Heart left ventricle (tissue), 16 donors: Measurements from ENCODE around the gene FBXL7. TPM values are rescaled to one million over a fixed set of nuclear protein-coding genes. Genes with fewer than 3 reads are reported as not detected.

Experiments
- ATAC-seq, 4 donors: fragments of 200-7000 bp; cut with Tn5 transposase; one replicate each; pipeline ENCODE4 v1.9.1; 2020 to 2022; ENCODE audit warnings: moderate library complexity in 4 of 4, mild to moderate bottlenecking in 3 of 4, moderate number of reproducible peaks in 1 of 4
- DNase-seq, 5 donors: peaks; one replicate each; pipeline ENCODE4 v3.0.0-alpha.2; 2020
- H3K27ac ChIP-seq, 12 donors: fragments of 200-600 bp; sonication (generic) in 4 of 12; one replicate each; pipeline versions ENCODE4 v1.5.0 to v1.8.0; 2016 to 2022; ENCODE audit warnings: mild to moderate bottlenecking in 2 of 12
- H3K27me3 ChIP-seq, 9 donors: fragments of 200-600 bp; sonication (generic) in 2 of 9; one replicate each; pipeline versions ENCODE4 v1.5.1 to v1.8.0; 2016 to 2022; ENCODE audit warnings: mild to moderate bottlenecking in 3 of 9
- H3K36me3 ChIP-seq, 9 donors: fragments of 200-600 bp; sonication (generic) in 2 of 9; one replicate each; pipeline versions ENCODE4 v1.5.0 to v1.8.0; 2018 to 2022; ENCODE audit warnings: mild to moderate bottlenecking in 2 of 9
- H3K4me1 ChIP-seq, 12 donors: fragments of 200-600 bp; sonication (generic) in 4 of 12; one replicate each; pipeline versions ENCODE4 v1.5.0 to v1.8.0; 2016 to 2022; ENCODE audit warnings: mild to moderate bottlenecking in 3 of 12
- H3K4me3 ChIP-seq, 12 donors: fragments of 200-600 bp; sonication (generic) in 4 of 12; one replicate each; pipeline versions ENCODE4 v1.5.0 to v1.8.0; 2017 to 2022; ENCODE audit warnings: mild to moderate bottlenecking in 9 of 12, moderate library complexity in 4 of 12
- H3K9me3 ChIP-seq, 12 donors: fragments of 200-600 bp; sonication (generic) in 4 of 12; one replicate each; pipeline versions ENCODE4 v1.5.0 to v1.8.0; 2016 to 2022; ENCODE audit warnings: mild to moderate bottlenecking in 1 of 12
- CTCF ChIP-seq, 12 donors: fragments of 200-600 bp; sonication (generic) in 4 of 12; IDR thresholded peaks; one replicate each; pipeline versions ENCODE4 v1.5.0 to v1.8.0; 2018 to 2022; ENCODE audit warnings: antibody characterized with exemption in 12 of 12, mild to moderate bottlenecking in 5 of 12
- POLR2A ChIP-seq, 2 donors: fragments of 450-650 bp; IDR thresholded peaks; one replicate each; pipeline ENCODE4 v1.6.1; 2017; ENCODE audit warnings: antibody characterized with exemption in 2 of 2, mild to moderate bottlenecking in 2 of 2, moderate library complexity in 2 of 2
- WGBS, 4 donors: extraction: QIAGEN DNeasy Blood & Tissue Kit in 2 of 4; methylation state at CpG; one replicate each; pipeline versions ENCODE4 v1.1.5 to v1.1.7; 2013 to 2018; 5-methylcytosine and 5-hydroxymethylcytosine counted together
- intact Hi-C, 10 donors: fragments of 100-400 bp; cut with DNase I; formaldehyde crosslinking; loops; one replicate each; pipeline versions ENCODE4 v1.11.1 to v1.14.2; 2022
- polyA plus RNA-seq, 2 donors: library from polyadenylated mRNA; stranded (reverse); fragments of 200-250 nt; gene quantifications; one replicate each; pipeline ENCODE4 v1.2.3, GENCODE V29; 2013
- total RNA-seq, 9 donors: library from RNA; depleted of rRNA in 2 of 9; stranded (reverse); fragments of >200 nt in 2 of 9; fragmentation: NEBNext Ultra II Directional in 3 of 9; extraction: Animal tissue kit (Norgen Biotek cat#: 25700) in 3 of 9; gene quantifications; one replicate each; pipeline versions ENCODE4 v1.1.0 to v1.2.4, GENCODE V29; 2016 to 2023
- donor health status: ischemic (EF 13 %, LVEDD 7.1; RV severe dilation, severe dysfunction).
- donor health status: healthy with polysubstance abuse.
- donor health status: DM: no; HTN: yes; CAD: no.
- donor health status: DM: no; HTN: no; CAD: no.
- donor health status: ischemic (EF 25% LVEDD 6.9; RV normal size, moderate dysfunction).
- donor health status: ischemic (EF 25% LVEDD 5.7; RV mildly dilated, moderate dysfunction).
- donor health status: healthy.
- donor health status: DM: yes; HTN: yes; CAD: no.
- donor health status: ischemic (EF 35%, LVEDD 5.7; RV mildly dilated, moderate dysfunction).
- donor health status: nonischemic (EF 11% LVEDD 7.7; RV severe dilation, severe dysfunction).
- donor health status: DM: yes; HTN: yes; CAD: no.
- donor health status: PGD.
- donor health status: ischemic (EF 29% LVEDD 5.4; RV normal size, mild dysfunction).
- donor health status: nonischemic (EF 23%, LVEDD 6.1; RV moderate dilation, normal function).

The FBXL7 gene
- total and polyA plus RNA-seq, 11 donors: 8.7 to 27.6 (median 24.3) TPM

GRCh38 chr5:15510092-15510491 lies 10.1 kb downstream of the FBXL7 start:
- no peak overlapping the region for H3K4me3 ChIP-seq
- peaks cover 0 to 3% (median 0%) of the 10 kb centered on the region in 9 donors for H3K36me3 ChIP-seq
- no peaks in the 10 kb centered on the region for H3K9me3 ChIP-seq
- H3K27ac ChIP-seq: no peak overlapping the region
- WGBS, 4 donors: 79 to 87% (median 83%) methylated on average over 1 of the region's 1 CpG
- no peaks in the 10 kb centered on the region for H3K27me3 ChIP-seq
- no peak for DNase-seq
- intact Hi-C loops: no loop called here
- ATAC-seq: no peak
- peaks cover 0 to 45% (median 25%) of the 10 kb centered on the region in 12 donors for H3K4me1 ChIP-seq
- no peak for TF ChIP-seq POLR2A (IDR thresholded peaks at IDR 0.05)
- TF ChIP-seq CTCF (IDR thresholded peaks at IDR 0.05): no peak

DNA sequence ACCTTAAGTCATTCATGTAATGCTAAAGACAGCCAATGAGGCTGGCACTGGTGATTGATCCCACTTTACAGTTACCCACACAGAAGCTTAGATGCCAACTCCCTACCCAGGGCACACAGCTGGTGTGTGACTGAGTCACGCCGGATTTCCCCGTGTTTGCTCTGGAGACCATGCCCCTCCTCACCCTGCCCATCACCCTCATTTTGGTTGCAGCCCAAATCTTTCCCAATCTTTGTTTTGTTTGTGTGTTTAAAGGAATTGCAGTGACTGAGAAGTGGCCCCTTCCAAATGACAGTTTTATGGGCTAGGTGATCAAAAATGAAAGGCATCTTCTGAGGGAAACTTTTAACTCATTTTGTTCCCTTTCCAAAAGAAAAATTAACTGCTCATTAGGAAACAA lies 10.9 kb downstream of the FBXL7 start:
- no peak overlapping the region for H3K27ac ChIP-seq
- ATAC-seq: peak in 1 of 4 donors; percentile 37
- WGBS, 4 donors: 56 to 76% (median 67%) methylated on average over 3 of the region's 3 CpGs
- no peaks in the 10 kb centered on the region for H3K9me3 ChIP-seq
- peaks cover 0 to 50% (median 29%) of the 10 kb centered on the region in 12 donors for H3K4me1 ChIP-seq
- no peak overlapping the region for H3K4me3 ChIP-seq
- H3K36me3 ChIP-seq: no peaks in the 10 kb centered on the region
- intact Hi-C loops: no loop called here
- no peak for DNase-seq
- H3K27me3 ChIP-seq: no peaks in the 10 kb centered on the region
- TF ChIP-seq POLR2A (IDR thresholded peaks at IDR 0.05) (no peak), CTCF (IDR thresholded peaks at IDR 0.05) (no peak)

DNA sequence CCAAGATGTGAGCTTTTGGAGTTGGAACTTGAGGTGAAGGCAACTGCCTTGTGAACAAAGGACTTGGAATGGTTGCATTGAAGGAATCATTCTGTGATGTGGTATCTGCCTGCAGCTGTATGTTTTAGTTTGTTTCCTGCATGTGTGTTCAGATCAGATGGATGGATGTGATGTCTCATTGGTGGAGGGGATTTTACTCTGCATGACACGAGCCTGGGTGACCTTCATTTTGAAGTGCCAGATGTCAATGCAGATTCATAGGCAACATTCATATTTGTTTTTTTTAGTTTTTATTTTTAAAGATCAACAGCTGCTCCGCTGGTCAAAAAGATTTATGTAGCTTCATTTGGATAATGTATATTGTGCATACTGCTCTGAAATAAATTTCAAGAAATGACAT lies 13.5 kb downstream of the FBXL7 start:
- no peak overlapping the region for H3K4me3 ChIP-seq
- WGBS, 4 donors: 65 to 78% (median 70%) methylated on average over 2 of the region's 2 CpGs
- ATAC-seq: no peak
- H3K36me3 ChIP-seq: no peaks in the 10 kb centered on the region
- H3K27me3 ChIP-seq: no peaks in the 10 kb centered on the region
- peaks cover 0 to 49% (median 24%) of the 10 kb centered on the region in 12 donors for H3K4me1 ChIP-seq
- TF ChIP-seq CTCF (IDR thresholded peaks at IDR 0.05): no peak
- TF ChIP-seq POLR2A (IDR thresholded peaks at IDR 0.05): no peak
- no peak for DNase-seq
- intact Hi-C loops: no loop called here
- H3K27ac ChIP-seq: no peak overlapping the region
- no peaks in the 10 kb centered on the region for H3K9me3 ChIP-seq

DNA sequence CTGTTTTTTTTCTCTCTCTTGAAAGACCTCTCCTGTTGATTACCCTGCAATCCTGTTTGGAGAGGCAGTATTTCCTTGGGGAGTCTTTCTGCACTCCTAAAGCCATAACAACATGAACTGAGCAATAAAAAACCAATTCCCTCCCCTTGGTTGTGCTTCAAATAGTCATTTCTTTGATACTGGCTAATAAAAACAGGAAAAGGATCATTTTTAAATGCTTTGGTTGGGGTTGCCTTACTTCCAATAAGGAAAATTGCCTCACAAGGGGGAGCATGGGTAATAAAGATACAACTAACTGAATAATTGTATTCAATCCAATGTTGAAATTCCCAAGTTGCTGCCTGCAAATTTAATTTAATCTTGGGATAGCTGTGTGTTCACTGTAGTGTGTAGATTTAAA lies 13.9 kb downstream of the FBXL7 start:
- ATAC-seq (no peak), DNase-seq (no peak)
- H3K27me3 ChIP-seq: no peaks in the 10 kb centered on the region
- no peak overlapping the region for H3K4me3 ChIP-seq
- no peak for TF ChIP-seq CTCF (IDR thresholded peaks at IDR 0.05)
- TF ChIP-seq POLR2A (IDR thresholded peaks at IDR 0.05): no peak
- peaks cover 0 to 47% (median 24%) of the 10 kb centered on the region in 12 donors for H3K4me1 ChIP-seq
- no peaks in the 10 kb centered on the region for H3K36me3 ChIP-seq
- no peaks in the 10 kb centered on the region for H3K9me3 ChIP-seq
- intact Hi-C loops: no loop called here
- no peak overlapping the region for H3K27ac ChIP-seq
